Measurements from ENCODE around the gene TROAP.
A peak's percentile ranks its signal among the peaks of the same experiment; 100 is the strongest.
"Not testable (repeated sequence)": the region's sequence is repeated elsewhere in the genome, so short reads cannot be mapped to it uniquely, and the experiment has no call there.

Gene TROAP

GRCh38 chr12:49327887-49328286 is 4.8 kb downstream of the TROAP start:
- no peak for DNase-seq (ENCODE audit: low read depth in 2 of 2, low spot score in 1 of 2)

GRCh38 chr12:49328816-49329215 is 5.8 kb downstream of the TROAP start:
- no peak for DNase-seq (ENCODE audit: low read depth in 2 of 2, low spot score in 1 of 2)

GRCh38 chr12:49330032-49330619 is 7.1 kb downstream of the TROAP start:
- no peak for DNase-seq (ENCODE audit: low read depth in 2 of 2, low spot score in 1 of 2)

GRCh38 chr12:49330631-49331379 is 7.8 kb downstream of the TROAP start:
- no peak for DNase-seq (ENCODE audit: low read depth in 2 of 2, low spot score in 1 of 2)

GRCh38 chr12:49331380-49332222 is 8.5 kb downstream of the TROAP start:
- no peak for DNase-seq (ENCODE audit: low read depth in 2 of 2, low spot score in 1 of 2)

DNA sequence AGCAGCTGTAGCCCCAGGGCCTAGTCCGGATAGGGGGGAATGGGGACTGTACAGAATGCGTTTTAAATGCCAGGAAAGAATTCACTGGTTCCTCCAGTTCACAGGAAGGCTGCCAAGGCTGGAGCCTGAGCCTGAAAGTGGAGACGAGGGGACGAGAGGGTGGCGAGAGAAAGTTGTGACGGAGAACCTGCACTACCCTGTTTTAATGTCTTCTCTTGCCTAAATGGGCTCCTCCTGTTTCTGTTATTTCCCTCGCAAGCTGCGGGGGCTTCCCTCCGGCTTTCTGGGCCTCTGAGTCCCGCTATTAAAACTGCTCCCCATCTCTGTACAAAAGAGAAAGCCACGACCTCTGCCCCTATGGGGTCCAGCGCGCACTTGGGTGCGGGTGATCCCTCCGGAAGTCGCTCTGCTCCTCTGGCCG is 9.4 kb downstream of the TROAP start:
- DNase-seq (ENCODE audit: low read depth in 2 of 2, low spot score in 1 of 2): no peak

GRCh38 chr12:49332891-49333371 is 9.9 kb downstream of the TROAP start:
- no peak for DNase-seq (ENCODE audit: low read depth in 2 of 2, low spot score in 1 of 2)

GRCh38 chr12:49333778-49334177 is 10.7 kb downstream of the TROAP start:
- DNase-seq (ENCODE audit: low read depth in 2 of 2, low spot score in 1 of 2): not testable (repeated sequence)

GRCh38 chr12:49334226-49334625 is 11.2 kb downstream of the TROAP start:
- no peak for DNase-seq (ENCODE audit: low read depth in 2 of 2, low spot score in 1 of 2)

- DNase-seq (ENCODE audit: low read depth in 2 of 2, low spot score in 1 of 2): no peak
Observed at GRCh38 chr12:49334681-49335080, 11.6 kb downstream of the TROAP start.

DNA sequence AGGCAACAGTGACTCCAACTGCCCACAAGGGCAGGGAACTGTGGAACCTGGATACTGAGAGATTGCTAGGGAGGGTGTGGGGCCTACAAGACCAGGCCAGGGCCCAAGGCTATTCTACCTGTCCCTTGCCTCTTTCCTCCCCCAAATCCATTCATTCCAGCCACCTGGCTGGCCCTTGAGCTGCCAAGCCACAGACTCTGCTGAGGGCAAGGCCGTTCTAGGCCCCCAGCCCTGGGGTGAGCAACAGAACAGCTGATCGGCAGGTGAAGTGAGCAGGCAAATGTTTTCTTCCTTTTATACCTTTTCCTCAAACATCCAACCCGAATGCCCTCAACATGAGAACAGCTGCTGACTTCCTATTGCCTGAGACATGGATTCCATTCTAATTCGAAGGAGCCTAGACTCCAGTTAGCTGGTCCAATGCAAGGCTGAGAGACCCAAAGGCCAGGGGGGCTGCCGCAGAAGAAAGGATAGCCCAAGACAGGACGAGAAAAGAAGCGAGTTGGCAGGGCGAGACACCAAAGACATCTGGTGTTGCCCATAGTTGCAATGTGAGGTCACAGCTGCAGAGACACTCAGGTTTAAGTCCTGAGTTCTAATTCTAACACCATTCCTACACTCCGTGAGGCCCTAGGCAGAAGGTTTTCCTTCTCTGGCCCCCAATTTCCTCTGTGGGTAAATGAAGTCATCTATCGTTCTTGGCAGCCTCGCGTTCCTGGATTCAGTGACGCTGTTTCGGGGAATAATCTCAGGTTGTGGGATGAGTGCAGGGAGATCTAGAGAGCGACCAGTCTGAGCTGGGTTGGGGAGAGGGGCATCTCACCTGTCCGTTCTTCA is 12.3 kb downstream of the TROAP start:
- DNase-seq (ENCODE audit: low read depth in 2 of 2, low spot score in 1 of 2): no peak

GRCh38 chr12:49335955-49336644 is 13.0 kb downstream of the TROAP start:
- no peak for DNase-seq (ENCODE audit: low read depth in 2 of 2, low spot score in 1 of 2)

DNA sequence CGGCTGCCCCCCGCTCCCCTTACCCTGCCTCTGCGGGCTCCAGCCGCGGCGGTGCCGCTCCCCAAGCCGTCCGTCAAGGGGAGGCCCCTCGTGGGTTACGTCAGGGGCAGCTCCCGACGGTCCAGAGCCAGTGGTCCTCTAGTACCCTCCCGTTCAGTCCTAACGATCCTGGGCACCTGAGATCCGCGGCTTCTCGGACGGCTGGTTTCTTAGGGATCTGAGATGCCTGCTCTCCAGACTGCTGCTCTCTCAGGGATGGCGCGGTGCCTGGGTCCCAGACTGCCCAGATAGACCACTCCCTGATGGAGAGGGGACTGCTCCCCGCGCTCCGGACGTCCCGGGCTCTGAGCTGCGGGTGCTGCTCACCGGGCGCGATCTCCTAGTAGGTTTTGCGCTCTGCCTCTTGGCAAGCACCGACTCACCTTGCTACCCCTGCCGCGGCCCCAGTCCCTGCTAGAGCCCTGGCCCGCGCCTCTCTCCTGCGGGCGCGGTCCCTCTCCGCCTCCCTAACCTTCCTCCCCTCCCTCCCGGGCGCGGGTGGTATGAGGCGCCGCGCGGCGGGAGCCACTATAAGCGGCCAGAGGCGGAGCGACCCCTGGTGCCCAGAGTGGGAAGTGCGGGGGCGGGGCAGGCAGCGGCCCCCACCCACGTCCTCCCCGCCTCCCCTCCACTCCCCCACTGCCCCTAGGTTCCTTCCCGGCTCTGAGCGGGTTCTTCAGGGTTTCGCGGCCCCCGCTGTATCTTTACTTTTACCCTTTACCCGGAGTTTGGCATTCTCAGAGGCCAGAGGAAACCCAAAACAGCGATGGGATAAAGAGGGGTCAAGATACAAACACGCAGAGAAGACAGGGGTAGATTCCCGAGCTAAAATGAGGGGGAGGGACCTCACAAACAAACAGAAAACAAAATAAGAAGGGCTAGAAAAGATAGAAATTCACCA is 13.9 kb downstream of the TROAP start, which contains the start of gene C1QL4:
TSS of gene C1QL4 (minus strand) at position 544 of the 940 bp plus-strand sequence. CDS start 711 bp downstream, outside the sequence.
- peak; percentile 80 to 86 for DNase-seq (ENCODE audit: low read depth in 2 of 2, low spot score in 1 of 2)

DNA sequence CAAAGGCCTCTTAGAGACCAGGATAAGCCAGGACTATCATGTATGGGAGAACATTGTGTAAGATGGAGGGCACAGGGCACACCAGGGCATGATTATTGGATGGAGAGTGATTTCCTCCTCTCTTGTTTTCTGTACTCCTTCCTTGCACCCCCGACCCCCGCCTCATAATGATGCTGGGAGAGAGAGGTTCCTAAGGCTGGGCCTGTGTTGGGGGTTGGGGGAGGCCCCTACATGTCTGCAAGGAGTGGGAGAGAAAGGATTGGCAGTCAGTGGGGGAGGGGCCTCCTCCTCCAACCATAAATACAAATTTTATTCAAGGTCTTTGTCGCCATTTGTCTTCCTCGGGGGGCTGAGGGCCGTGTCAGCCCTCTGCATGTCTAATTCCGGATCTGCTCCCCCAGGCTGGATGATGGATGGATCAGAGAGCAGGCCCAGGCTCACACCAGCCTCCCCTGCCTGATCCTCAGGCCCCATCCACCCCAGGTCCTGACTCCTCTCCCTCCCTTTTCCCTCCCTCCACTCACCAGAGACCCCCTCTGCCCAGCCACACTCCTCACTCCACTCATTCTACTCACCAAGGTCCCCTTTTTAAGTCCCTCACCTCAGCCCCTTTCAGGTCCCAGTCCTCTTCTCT is 15.9 kb downstream of the TROAP start:
- no peak for DNase-seq (ENCODE audit: low read depth in 2 of 2, low spot score in 1 of 2)

DNA sequence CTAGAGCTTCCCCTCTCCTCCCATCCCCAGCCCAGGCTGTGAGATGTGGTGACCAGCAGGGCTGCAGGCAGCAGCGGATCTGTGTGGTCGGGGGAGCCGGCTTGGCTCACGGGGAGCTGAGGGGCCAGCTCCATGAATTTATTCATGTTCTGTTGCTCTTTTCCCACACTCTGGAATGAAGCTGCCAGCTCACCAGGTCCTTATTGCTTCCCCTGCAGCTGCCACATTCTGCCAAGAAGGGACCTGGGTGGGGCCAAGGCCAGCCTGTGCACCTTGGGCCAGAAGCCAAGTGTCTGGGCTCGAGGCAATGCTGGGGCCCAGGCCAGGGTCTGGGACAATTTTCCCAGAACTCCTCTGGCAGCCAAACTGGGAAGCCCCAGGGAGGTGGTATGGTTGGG is 16.4 kb downstream of the TROAP start:
- DNase-seq (ENCODE audit: low read depth in 2 of 2, low spot score in 1 of 2): no peak

GRCh38 chr12:49340095-49340870 is 17.2 kb downstream of the TROAP start:
- DNase-seq (ENCODE audit: low read depth in 2 of 2, low spot score in 1 of 2): no peak

- no peak for DNase-seq (ENCODE audit: low read depth in 2 of 2, low spot score in 1 of 2)
Observed at GRCh38 chr12:49340971-49341776, 18.1 kb downstream of the TROAP start.

Data from stimulated activated CD8-positive, alpha-beta memory T cell treated with anti-CD3 and anti-CD28 coated beads, Interleukin-4, amount 100 ng/mL, for 1 hour (primary cell).